Activated CD4-positive, alpha-beta T cell treated with anti-CD3 and anti-CD28 coated beads, Interleukin-2, amount 50 U/mL, for 24 hours (primary cell): ENCODE results near the gene JARID2.

Experiments used
- DNase-seq, 2 donors: peaks; one replicate each; pipeline ENCODE4 v3.0.0-alpha.2; 2020; ENCODE audit warnings: low read depth in 1 of 2, low spot score in 1 of 2

JARID2 gene

GRCh38 chr6:15458021-15458459 lies 212.2 kb downstream of the JARID2 start:
- no peak for DNase-seq

- no peak for DNase-seq
Observed at GRCh38 chr6:15460110-15460727, 214.3 kb downstream of the JARID2 start.

DNA sequence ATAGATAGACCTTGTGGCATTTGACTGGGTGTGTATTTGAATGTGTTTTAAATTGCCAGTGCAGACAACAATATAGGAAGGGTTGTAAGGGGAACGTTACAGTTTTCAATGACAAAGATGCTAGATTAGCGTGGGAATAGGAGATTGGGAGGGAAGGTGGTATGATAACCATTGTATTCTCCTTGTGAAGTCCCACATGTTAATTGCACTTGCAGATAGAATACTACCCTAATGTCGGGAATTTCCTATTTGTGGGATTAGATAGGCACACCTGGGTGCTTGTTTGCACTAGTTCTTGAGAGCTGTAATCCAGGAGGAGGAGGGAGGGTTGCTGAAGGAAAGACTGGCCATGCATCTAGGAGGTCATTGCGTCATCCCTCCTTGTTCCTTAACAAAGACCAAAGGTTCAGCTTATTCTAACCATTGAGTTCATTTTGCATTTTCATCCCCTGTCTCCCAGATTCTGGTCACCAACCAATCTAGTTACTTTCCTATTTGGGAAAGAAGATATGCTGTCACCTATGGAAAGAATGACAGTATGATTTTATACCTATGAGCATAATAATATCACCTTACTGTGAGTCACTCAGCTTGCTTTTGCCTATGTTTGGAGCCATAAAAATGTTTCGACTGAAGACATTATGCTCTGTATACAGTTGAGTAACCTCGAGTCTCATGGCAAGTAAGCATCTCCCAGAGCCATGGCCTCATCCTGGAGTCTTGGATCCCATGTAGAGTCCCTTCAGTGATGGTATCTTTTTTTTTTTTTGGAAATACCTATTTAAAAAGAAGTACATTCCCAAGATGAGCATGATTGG lies 215.5 kb downstream of the JARID2 start:
- DNase-seq: no peak

- DNase-seq: no peak
Observed at GRCh38 chr6:15462256-15462655, 216.4 kb downstream of the JARID2 start.

DNA sequence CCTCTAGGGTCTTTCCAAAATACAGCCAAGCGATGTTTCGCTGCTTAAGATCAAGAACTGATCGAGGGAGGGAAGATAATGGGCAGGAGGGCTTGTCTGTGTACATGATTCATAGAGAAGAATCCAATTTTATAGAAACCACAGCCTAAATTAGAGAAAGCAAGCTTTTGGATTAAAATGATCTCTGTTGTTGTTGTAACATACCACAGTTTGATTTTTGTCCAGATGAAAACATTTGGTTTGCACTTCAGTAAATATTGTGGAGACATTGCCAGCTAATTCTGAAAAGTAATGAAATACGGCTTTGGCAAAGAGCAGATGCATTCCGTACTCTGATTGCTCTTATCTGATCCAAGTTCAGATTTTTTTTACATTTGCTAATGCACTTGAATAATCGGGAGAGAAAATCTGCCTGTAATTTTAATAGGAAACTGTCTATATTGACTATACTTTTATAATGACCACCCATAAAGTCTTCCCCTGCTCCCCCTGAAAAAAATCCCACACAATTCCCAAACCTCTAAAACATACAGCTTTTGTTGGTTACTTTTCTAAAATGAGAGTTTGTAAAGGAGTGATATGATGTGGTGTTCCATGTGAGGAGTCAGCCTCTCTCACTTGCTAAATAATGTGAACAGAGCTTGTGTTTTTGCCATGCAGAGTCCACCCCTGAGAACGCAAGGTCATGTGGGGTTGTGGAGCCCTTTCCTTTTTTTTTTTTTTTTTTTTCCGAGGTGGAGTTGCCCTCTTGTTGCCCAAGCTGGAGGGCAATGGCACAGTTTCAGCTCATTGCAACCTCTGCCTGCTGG lies 217.1 kb downstream of the JARID2 start:
- DNase-seq: no peak

GRCh38 chr6:15464211-15464725 lies 218.4 kb downstream of the JARID2 start:
- DNase-seq: peak; percentile 9 to 58

- DNase-seq: no peak
Observed at GRCh38 chr6:15465212-15465611, 219.3 kb downstream of the JARID2 start.

- no peak for DNase-seq
Observed at GRCh38 chr6:15470746-15471145, 224.9 kb downstream of the JARID2 start.

DNA sequence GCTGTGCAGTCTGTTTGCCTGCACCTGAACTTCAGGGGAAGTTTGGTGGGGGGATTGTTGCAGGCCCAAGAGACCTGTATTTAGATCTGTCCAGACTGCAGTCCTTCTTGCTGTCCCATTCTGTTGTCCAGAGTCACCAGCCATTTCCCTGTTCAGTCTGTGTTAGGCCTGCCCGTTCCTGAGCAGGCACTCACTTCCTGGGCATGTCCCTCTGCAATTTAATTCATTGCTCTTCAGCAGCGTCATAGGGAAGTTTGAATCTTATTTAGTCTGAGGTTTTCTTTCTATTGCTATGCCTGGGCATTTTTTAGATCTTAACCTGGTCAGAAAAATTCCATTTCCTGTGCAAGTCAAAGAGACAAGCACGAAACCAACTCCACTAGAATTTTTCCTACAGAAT lies 226.8 kb downstream of the JARID2 start:
- no peak for DNase-seq

- no peak for DNase-seq
Observed at GRCh38 chr6:15473174-15473573, 227.3 kb downstream of the JARID2 start.

DNA sequence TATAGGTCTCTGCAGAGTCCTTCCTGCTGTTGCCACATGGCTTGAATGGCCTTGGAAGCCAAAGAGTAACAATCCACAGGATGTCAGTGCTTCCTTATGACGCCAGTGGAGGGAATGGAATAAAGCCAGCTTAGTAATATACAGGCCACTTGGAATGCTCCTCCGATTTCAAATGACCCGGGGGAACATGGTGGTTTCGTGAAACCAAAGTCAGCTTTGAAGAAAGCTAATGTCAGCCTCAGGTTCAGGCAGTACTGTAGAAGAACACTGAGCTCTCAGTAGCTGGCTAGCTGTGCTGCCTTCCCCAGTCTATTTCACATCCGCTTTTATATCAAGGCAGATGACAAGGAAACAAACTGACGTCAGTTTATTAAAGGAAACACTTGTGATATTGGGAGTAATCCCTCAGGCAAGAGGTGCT lies 227.9 kb downstream of the JARID2 start:
- no peak for DNase-seq

DNA sequence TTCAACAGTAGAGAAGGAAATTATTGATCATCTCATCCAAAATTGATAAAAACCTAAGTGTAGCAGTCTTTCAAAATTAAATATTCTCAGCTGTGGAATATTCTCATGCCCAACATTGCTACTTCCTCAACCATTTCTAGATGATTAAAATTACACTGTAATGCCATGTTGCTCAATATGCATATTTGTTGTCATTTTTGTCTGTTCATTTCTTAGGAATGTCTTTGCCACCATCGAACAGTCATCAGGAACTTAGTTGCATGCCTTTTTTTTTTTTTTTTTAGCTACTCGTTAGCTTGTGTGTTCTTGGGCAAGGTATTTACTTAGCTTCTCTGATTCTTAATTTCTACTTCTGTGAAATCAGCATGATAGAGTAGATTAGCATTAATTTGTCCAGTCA lies 228.3 kb downstream of the JARID2 start:
- no peak for DNase-seq

DNA sequence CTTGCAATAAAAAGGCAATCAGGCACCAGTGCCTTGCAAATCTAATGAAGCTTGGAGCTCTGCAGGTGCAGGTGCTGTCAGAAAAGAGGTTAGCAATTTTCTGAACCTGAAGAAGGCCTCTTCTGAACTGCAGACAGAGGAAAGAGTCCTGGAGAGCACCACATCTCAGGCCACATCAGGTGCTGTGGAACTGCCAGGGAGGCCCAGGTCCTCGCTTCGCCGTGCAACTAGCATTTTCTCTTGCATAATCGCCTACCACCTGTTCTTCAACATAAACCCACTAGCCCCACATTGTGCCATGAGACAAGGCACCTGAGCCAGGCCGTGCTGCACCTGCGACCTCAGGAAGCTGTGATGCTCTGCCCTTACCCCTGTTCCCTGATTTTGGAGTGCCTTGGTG lies 229.4 kb downstream of the JARID2 start:
- DNase-seq: no peak

GRCh38 chr6:15475872-15476271 lies 230.0 kb downstream of the JARID2 start:
- no peak for DNase-seq

- DNase-seq: no peak
Observed at GRCh38 chr6:15476631-15477380, 230.9 kb downstream of the JARID2 start.

- no peak for DNase-seq
Observed at GRCh38 chr6:15477746-15478145, 231.9 kb downstream of the JARID2 start.

DNA sequence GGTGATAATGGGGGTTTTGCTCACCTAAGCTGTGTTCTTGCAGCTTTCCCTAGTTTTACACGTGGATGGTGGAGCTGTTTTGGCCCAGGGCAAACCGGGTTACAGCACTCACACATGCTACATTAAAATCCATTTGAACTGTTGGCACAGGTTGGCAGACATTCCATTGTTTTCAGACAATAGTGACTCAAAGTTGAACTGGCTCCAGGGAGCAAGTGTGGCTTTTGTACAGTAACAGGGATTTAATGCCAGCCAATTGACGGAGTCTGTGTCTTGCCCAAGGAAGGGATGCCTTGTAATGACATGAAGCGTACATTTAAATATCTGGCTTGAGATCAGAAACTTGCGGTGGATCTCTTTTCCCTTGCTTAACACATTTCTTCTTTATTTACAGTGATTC lies 233.9 kb downstream of the JARID2 start:
- DNase-seq: no peak

GRCh38 chr6:15480525-15480924 lies 234.7 kb downstream of the JARID2 start:
- DNase-seq: no peak

- peak in 1 of 2 donors; percentile 22 for DNase-seq
Observed at GRCh38 chr6:15481390-15482291, 235.8 kb downstream of the JARID2 start.

- no peak for DNase-seq
Observed at GRCh38 chr6:15483060-15483459, 237.2 kb downstream of the JARID2 start.
